Measurements from ENCODE around the gene ITLN2.
A peak's percentile ranks its signal among the peaks of the same experiment; 100 is the strongest.
"Not testable (repeated sequence)": the region's sequence is repeated elsewhere in the genome, so short reads cannot be mapped to it uniquely, and the experiment has no call there.

The ITLN2 gene

GRCh38 chr1:160945079-160945478 lies 9.5 kb downstream of the ITLN2 start:
- TF ChIP-seq CTCF (IDR thresholded peaks at IDR 0.05; ENCODE audit: control insufficient read depth, extremely low read depth, insufficient read depth): no peak
- DNase-seq (ENCODE audit: low read depth): no peak
- H3K4me3 ChIP-seq (ENCODE audit: low read depth, low read length): no peak overlapping the region

- TF ChIP-seq CTCF (IDR thresholded peaks at IDR 0.05; ENCODE audit: control insufficient read depth, extremely low read depth, insufficient read depth): peak; percentile 42
- H3K4me3 ChIP-seq (ENCODE audit: low read depth, low read length): no peak overlapping the region
- DNase-seq (ENCODE audit: low read depth): no peak
These were observed 11.7 kb downstream of the ITLN2 start for GRCh38 chr1:160942926-160943325.

- not testable (repeated sequence) for H3K4me3 ChIP-seq (ENCODE audit: low read depth, low read length); DNase-seq (ENCODE audit: low read depth)
These were observed 17.9 kb downstream of the ITLN2 start for GRCh38 chr1:160936666-160937065.

- DNase-seq (ENCODE audit: low read depth): no peak
- no peak overlapping the region for H3K4me3 ChIP-seq (ENCODE audit: low read depth, low read length)
- no peak for TF ChIP-seq CTCF (IDR thresholded peaks at IDR 0.05; ENCODE audit: control insufficient read depth, extremely low read depth, insufficient read depth)
These were observed 18.9 kb downstream of the ITLN2 start for GRCh38 chr1:160935527-160936258.

GRCh38 chr1:160933305-160933704 lies 21.3 kb downstream of the ITLN2 start:
- DNase-seq (ENCODE audit: low read depth): not testable (repeated sequence)

GRCh38 chr1:160925652-160926244 lies 28.9 kb downstream of the ITLN2 start:
- peak; percentile 6 for DNase-seq (ENCODE audit: low read depth)
- H3K4me3 ChIP-seq (ENCODE audit: low read depth, low read length): no peak overlapping the region
- no peak for TF ChIP-seq CTCF (IDR thresholded peaks at IDR 0.05; ENCODE audit: control insufficient read depth, extremely low read depth, insufficient read depth)

More at GRCh38 chr1:160933305-160933704, 21.3 kb downstream of the ITLN2 start:
- H3K4me3 ChIP-seq (ENCODE audit: low read depth, low read length): not testable (repeated sequence)

- no peak overlapping the region for H3K4me3 ChIP-seq (ENCODE audit: low read depth, low read length)
- no peak for DNase-seq (ENCODE audit: low read depth)
- no peak for TF ChIP-seq CTCF (IDR thresholded peaks at IDR 0.05; ENCODE audit: control insufficient read depth, extremely low read depth, insufficient read depth)
These were observed 29.6 kb downstream of the ITLN2 start for GRCh38 chr1:160924791-160925651.

Measured in LNCaP clone FGC (cell line).